Activated CD4-positive, alpha-beta T cell treated with anti-CD3 and anti-CD28 coated beads for 1 hour (primary cell): ENCODE results near the gene PROK2.

Source experiments
- DNase-seq: peaks from one replicate; pipeline ENCODE4 v3.0.0-alpha.2; 2020

PROK2 gene

GRCh38 chr3:71786217-71786549 lies 1.2 kb upstream of the PROK2 start:
- no peak for DNase-seq

GRCh38 chr3:71785532-71786216 lies 726 bp upstream of the PROK2 start:
- DNase-seq, result no peak

- no peak for DNase-seq
These were observed 591 bp downstream of the PROK2 start for GRCh38 chr3:71784201-71784913.

GRCh38 chr3:71783152-71783551 lies 1.8 kb downstream of the PROK2 start:
- DNase-seq, result no peak

- no peak for DNase-seq
These were observed 4.5 kb downstream of the PROK2 start for GRCh38 chr3:71780430-71780829.

- no peak for DNase-seq
These were observed 5.1 kb downstream of the PROK2 start for GRCh38 chr3:71779674-71780377.

GRCh38 chr3:71778353-71778752 lies 6.6 kb downstream of the PROK2 start:
- DNase-seq, result no peak

GRCh38 chr3:71776538-71776937 lies 8.4 kb downstream of the PROK2 start:
- DNase-seq, result no peak

GRCh38 chr3:71771884-71772283 lies 13.1 kb downstream of the PROK2 start:
- no peak for DNase-seq

GRCh38 chr3:71771126-71771525 lies 13.8 kb downstream of the PROK2 start:
- DNase-seq, result no peak

- no peak for DNase-seq
These were observed 21.5 kb downstream of the PROK2 start for GRCh38 chr3:71763426-71763825.

- DNase-seq, result no peak
These were observed 24.8 kb downstream of the PROK2 start for GRCh38 chr3:71760140-71760539.

GRCh38 chr3:71759401-71759800 lies 25.5 kb downstream of the PROK2 start:
- no peak for DNase-seq

- DNase-seq, result no peak
These were observed 26.9 kb downstream of the PROK2 start for GRCh38 chr3:71758091-71758490.

GRCh38 chr3:71754610-71755253 lies 30.2 kb downstream of the PROK2 start:
- no peak for DNase-seq

- DNase-seq, result no peak
These were observed 31.0 kb downstream of the PROK2 start, which contains the start of gene GPR27 for GRCh38 chr3:71753701-71754609. Gene GPR27 (plus strand): TSS chr3:71753855. CDS start chr3:71754050, 195 bp downstream.

- no peak for DNase-seq
These were observed 31.9 kb downstream of the PROK2 start for GRCh38 chr3:71752831-71753700.

GRCh38 chr3:71751602-71752001 lies 33.3 kb downstream of the PROK2 start:
- no peak for DNase-seq

- no peak for DNase-seq
These were observed 40.2 kb downstream of the PROK2 start for GRCh38 chr3:71744738-71745137.

GRCh38 chr3:71742621-71743020 lies 42.3 kb downstream of the PROK2 start:
- no peak for DNase-seq

GRCh38 chr3:71734881-71735280 lies 50.1 kb downstream of the PROK2 start:
- no peak for DNase-seq
